Type B pancreatic cell (in vitro differentiated cells): Measurements from ENCODE around the gene MEN1. TPM values are rescaled to one million over a fixed set of nuclear protein-coding genes. Genes with fewer than 3 reads are reported as not detected.

Experiments used
- DNase-seq: peaks from one replicate; pipeline ENCODE4 v3.0.0; 2021; ENCODE audit warnings: mixed read lengths; ENCODE audit not compliant: unreplicated experiment; ENCODE audit errors: extremely low spot score
- H3K27ac Mint-ChIP-seq: 2 replicates; pipeline ENCODE4 v1.8.0; 2021; ENCODE audit warnings: mild to moderate bottlenecking, mixed read lengths
- H3K27me3 Mint-ChIP-seq: 2 replicates; pipeline ENCODE4 v1.8.0; 2021; ENCODE audit warnings: mixed read lengths
- H3K36me3 Mint-ChIP-seq: 2 replicates; pipeline ENCODE4 v1.8.0; 2021; ENCODE audit warnings: mixed read lengths
- H3K4me1 Mint-ChIP-seq: one replicate; pipeline ENCODE4 v1.8.0; 2021; ENCODE audit warnings: mixed read lengths; ENCODE audit not compliant: unreplicated experiment
- H3K4me3 Mint-ChIP-seq: 2 replicates; pipeline ENCODE4 v1.8.0; 2021; ENCODE audit warnings: mild to moderate bottlenecking, mixed read lengths
- H3K9me3 Mint-ChIP-seq: 2 replicates; pipeline ENCODE4 v1.8.0; 2021; ENCODE audit warnings: mixed read lengths
- total RNA-seq: library from RNA; stranded (reverse); gene quantifications from 2 replicates; pipeline ENCODE4 v1.2.1, GENCODE V29; 2021; ENCODE audit warnings: low replicate concordance
- TF ChIP-seq, protein P1 (sequence below): fragments of 200-600 bp; sonication (generic); conservative IDR thresholded peaks from 2 replicates; pipeline ENCODE4 v1.5.0; 2021; ENCODE audit warnings: antibody characterized with exemption, mild to moderate bottlenecking

Gene MEN1
- total RNA-seq, 1 donor from 2014 or later: 50.6 TPM

DNA sequence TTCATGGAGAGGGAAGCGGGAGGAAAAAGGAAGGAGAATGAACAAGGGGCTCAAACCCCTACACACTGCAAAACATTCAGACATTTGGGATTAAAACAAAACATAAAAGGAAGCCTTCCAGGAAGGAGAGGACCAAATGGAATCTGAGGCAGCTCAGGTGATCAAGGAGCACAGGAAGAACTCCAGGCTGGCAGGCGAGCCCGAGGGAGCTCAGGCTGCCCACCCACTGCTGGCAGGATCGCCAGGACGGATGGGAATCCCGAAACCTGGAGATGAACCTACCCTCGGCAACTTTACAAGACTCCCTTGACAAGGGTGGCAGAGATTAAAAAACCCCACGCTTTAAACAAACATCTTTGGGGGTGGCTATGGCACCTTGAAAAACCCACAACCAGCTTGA is 45.6 kb downstream of the MEN1 start:
- Mint-ChIP-seq H3K4me3 (peak overlapping the region; percentile 44), H3K27ac (peak overlapping the region; percentile 84), H3K27me3 (no peaks in the 10 kb centered on the region), H3K4me1 (peaks cover 48% of the 10 kb centered on the region), H3K9me3 (no peaks in the 10 kb centered on the region), H3K36me3 (peaks cover 35% of the 10 kb centered on the region)
- no peak for DNase-seq
- TF ChIP-seq, protein P1, sequence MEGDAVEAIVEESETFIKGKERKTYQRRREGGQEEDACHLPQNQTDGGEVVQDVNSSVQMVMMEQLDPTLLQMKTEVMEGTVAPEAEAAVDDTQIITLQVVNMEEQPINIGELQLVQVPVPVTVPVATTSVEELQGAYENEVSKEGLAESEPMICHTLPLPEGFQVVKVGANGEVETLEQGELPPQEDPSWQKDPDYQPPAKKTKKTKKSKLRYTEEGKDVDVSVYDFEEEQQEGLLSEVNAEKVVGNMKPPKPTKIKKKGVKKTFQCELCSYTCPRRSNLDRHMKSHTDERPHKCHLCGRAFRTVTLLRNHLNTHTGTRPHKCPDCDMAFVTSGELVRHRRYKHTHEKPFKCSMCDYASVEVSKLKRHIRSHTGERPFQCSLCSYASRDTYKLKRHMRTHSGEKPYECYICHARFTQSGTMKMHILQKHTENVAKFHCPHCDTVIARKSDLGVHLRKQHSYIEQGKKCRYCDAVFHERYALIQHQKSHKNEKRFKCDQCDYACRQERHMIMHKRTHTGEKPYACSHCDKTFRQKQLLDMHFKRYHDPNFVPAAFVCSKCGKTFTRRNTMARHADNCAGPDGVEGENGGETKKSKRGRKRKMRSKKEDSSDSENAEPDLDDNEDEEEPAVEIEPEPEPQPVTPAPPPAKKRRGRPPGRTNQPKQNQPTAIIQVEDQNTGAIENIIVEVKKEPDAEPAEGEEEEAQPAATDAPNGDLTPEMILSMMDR: no peak

DNA sequence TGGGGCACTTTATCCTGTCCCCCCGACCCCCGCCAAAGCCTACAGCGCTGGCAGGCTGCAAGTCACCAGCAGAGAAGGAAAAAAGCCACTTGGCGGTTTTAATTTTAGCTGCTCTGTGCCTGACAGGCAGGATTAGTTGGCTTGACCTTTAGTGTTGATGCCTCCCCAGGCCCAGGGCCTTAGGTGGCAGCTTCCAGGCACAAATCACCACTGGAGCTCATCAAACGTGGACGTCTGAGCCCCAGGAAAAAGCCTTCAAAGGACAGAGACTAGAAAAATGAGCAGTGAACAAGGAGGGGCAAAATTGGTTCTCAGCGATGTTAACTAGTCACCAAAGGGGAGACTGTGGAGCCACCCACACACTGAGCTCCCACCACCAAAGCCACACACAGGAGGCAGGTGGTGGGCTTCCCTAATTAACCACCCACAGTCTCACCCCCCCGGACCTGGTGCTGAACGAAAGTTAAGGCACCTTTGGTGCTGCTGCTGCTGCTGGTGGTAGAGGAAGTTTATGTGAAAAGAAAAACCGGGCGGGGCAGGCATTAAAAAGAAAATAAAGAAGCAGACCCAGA is 46.2 kb downstream of the MEN1 start:
- Mint-ChIP-seq H3K27me3 (no peaks in the 10 kb centered on the region), H3K36me3 (peaks cover 30% of the 10 kb centered on the region), H3K4me3 (peak overlapping the region; percentile 44), H3K27ac (peak overlapping the region; percentile 84), H3K9me3 (no peaks in the 10 kb centered on the region), H3K4me1 (peaks cover 47% of the 10 kb centered on the region)
- TF ChIP-seq, protein P1: no peak
- no peak for DNase-seq

DNA sequence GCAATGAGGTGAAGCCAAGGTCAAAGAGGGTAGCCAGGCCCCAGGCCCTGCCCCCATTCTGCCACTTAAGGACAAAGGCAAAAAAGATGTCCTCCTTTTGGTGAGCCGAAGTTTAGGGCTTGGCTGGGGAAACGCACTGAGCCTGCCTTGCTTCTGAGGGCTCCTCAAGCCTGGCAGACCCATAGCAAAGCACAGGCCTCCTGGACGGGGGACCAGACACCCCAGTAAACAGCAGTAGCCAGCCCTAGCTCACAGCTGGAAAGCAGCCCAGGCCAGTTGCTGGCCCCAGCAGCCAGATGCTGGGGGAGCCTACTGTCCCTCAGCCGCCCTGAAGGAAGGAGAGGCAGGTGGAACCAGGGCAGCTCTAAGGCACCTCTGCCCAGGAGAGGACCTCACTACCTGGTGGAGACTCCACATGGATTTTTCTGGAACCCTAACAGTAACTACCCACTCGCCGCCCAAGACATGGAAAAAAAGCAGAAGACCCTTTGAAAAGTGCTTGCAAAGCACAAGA is 46.8 kb downstream of the MEN1 start:
- no peak for DNase-seq
- H3K4me3 Mint-ChIP-seq: peak overlapping the region; percentile 46
- TF ChIP-seq, protein P1: no peak
- peaks cover 46% of the 10 kb centered on the region for H3K4me1 Mint-ChIP-seq
- H3K27ac Mint-ChIP-seq: peak overlapping the region; percentile 84
- H3K36me3 Mint-ChIP-seq: peaks cover 29% of the 10 kb centered on the region
- H3K9me3 Mint-ChIP-seq: no peaks in the 10 kb centered on the region
- no peaks in the 10 kb centered on the region for H3K27me3 Mint-ChIP-seq

DNA sequence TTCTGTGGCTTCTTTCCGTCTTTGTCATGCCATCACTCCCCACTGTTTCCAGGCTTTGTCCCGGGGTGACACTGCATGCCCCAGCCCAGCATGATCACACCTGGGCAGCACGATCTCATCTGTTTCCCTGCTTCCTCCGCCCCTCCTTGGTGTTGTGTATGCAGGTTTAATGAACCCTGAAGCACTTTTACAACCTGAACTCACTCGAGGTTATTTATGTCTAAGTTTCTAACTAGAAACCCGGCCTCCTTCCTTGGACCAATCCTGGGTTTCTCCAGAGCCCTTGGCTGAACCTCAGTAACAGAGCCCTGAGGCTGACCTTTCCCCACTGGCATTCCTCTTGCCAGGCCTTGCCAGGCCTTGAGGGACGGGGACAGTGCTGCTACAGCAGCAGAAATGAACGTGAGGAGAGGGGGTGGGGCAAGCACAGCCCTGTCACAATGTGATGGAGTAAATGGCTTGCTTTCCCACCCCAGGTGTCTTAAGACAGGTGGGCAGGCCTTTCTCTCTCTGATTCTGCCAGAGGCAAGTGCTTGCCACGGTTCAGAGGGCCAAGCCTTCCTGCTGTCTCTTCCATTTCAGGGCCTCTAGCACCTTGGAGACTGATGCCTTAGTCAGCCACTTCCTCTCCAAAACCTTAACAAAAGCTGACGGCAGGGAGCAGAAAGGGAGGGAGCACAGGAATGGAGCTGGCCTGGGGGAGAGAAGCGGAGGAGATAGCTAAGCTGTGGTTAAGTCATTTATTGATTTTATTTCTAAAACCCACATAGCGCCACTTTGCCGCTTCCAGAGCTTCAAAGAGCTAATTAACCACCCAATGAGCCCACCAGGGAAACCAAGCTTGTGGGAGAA is 47.5 kb downstream of the MEN1 start:
- Mint-ChIP-seq H3K36me3 (peaks cover 23% of the 10 kb centered on the region), H3K4me1 (peaks cover 46% of the 10 kb centered on the region), H3K27me3 (no peaks in the 10 kb centered on the region), H3K27ac (peak overlapping the region; percentile 84), H3K4me3 (peak overlapping the region; percentile 46), H3K9me3 (no peaks in the 10 kb centered on the region)
- TF ChIP-seq, protein P1: no peak
- no peak for DNase-seq

DNA sequence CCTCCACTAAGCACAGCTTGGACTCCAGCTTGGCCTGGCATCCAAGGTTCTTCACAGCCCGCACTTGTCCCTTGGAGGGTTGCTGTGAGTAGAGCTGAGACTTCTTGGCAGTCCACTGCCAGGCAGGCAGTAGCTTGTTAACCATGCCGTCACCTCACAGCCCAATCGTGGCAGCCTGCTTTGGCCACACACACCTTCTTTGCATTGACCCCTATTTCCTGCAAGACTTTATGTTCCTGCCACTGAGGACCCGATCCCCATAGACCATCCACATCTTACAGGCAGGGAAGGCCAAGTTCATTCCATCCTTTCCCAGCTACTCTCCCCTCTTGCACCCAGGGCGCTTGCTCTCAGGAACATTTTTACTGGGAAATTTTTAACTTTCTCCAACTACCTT is 48.1 kb downstream of the MEN1 start:
- TF ChIP-seq, protein P1: no peak
- Mint-ChIP-seq H3K27me3 (no peaks in the 10 kb centered on the region), H3K36me3 (peaks cover 19% of the 10 kb centered on the region), H3K4me3 (peak overlapping the region; percentile 59), H3K4me1 (peaks cover 46% of the 10 kb centered on the region), H3K27ac (peak overlapping the region; percentile 84), H3K9me3 (no peaks in the 10 kb centered on the region)
- DNase-seq: no peak
